Gastroesophageal sphincter (tissue), 3 donors: Measurements from ENCODE around the gene PDCD4.

Experiments
- POLR2A ChIP-seq, 2 donors: fragments of 450-650 bp; IDR thresholded peaks; one replicate each; pipeline ENCODE4 v1.6.1; 2017; ENCODE audit warnings: antibody characterized with exemption in 2 of 2, mild to moderate bottlenecking in 2 of 2, moderate library complexity in 1 of 2
- TF ChIP-seq, protein P1 (sequence below), 4 experiments: fragments of 200-600 bp in 2 of 4; fragments of 450-650 bp in 2 of 4; sonication (generic) in 1 of 4; IDR thresholded peaks; one replicate each; pipeline ENCODE4 v1.5.1; 2017 to 2019; ENCODE audit warnings: antibody characterized with exemption in 4 of 4, mild to moderate bottlenecking in 2 of 4, moderate library complexity in 2 of 4

DNA sequence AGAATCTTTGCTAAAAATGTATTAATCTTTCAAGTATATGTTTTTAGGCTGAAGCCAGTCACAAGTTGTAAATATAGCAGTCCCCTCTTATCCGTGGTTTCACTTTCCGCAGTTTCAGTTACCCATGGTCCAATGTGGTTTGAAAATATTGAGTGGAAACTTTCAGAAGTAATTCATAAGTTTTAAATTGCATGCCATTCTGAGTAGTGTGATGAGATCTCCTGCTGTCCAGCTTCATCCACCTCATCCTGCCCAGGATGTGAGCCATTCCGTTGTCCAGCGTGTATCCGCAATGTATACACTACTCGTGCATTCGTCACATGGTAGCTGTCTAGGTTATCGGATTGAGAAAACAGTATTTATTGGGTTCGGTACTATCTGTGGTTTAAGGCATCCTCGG is 12.2 kb downstream of the PDCD4 start:
- no peak for TF ChIP-seq POLR2A (IDR thresholded peaks at IDR 0.05)
- TF ChIP-seq, protein P1, sequence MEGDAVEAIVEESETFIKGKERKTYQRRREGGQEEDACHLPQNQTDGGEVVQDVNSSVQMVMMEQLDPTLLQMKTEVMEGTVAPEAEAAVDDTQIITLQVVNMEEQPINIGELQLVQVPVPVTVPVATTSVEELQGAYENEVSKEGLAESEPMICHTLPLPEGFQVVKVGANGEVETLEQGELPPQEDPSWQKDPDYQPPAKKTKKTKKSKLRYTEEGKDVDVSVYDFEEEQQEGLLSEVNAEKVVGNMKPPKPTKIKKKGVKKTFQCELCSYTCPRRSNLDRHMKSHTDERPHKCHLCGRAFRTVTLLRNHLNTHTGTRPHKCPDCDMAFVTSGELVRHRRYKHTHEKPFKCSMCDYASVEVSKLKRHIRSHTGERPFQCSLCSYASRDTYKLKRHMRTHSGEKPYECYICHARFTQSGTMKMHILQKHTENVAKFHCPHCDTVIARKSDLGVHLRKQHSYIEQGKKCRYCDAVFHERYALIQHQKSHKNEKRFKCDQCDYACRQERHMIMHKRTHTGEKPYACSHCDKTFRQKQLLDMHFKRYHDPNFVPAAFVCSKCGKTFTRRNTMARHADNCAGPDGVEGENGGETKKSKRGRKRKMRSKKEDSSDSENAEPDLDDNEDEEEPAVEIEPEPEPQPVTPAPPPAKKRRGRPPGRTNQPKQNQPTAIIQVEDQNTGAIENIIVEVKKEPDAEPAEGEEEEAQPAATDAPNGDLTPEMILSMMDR (IDR thresholded peaks at IDR 0.05), result no peak
